BLaER1 (cell line): ENCODE results near the gene FBXL13.
"Not testable (repeated sequence)": the region's sequence is repeated elsewhere in the genome, so short reads cannot be mapped to it uniquely, and the experiment has no call there.

Experiments used
- H3K27ac ChIP-seq: shearing (Covaris generic); formaldehyde crosslinking; 2 replicates; pipeline ENCODE4 v1.8.1; 2022
- H3K27me3 ChIP-seq: shearing (Covaris generic); formaldehyde crosslinking; 2 replicates; pipeline ENCODE4 v1.8.1; 2022
- H3K36me3 ChIP-seq: shearing (Covaris generic); formaldehyde crosslinking; 2 replicates; pipeline ENCODE4 v1.8.1; 2022
- H3K4me1 ChIP-seq: shearing (Covaris generic); formaldehyde crosslinking; 2 replicates; pipeline ENCODE4 v1.8.1; 2022
- H3K4me2 ChIP-seq: shearing (Covaris generic); formaldehyde crosslinking; 2 replicates; pipeline ENCODE4 v1.8.1; 2022
- H3K4me3 ChIP-seq: shearing (Covaris generic); formaldehyde crosslinking; 2 replicates; pipeline ENCODE4 v1.8.1; 2022
- H3K9ac ChIP-seq: shearing (Covaris generic); formaldehyde crosslinking; 2 replicates; pipeline ENCODE4 v1.8.1; 2022
- H3K9me3 ChIP-seq: shearing (Covaris generic); formaldehyde crosslinking; 2 replicates; pipeline ENCODE4 v1.8.1; 2022
- H4K20me1 ChIP-seq: shearing (Covaris generic); formaldehyde crosslinking; 2 replicates; pipeline ENCODE4 v1.8.1; 2022
- Cebpa-rat ChIP-seq: shearing (Covaris generic); IDR thresholded peaks from 2 replicates; pipeline ENCODE4 v1.8.1; 2022

The FBXL13 gene

DNA sequence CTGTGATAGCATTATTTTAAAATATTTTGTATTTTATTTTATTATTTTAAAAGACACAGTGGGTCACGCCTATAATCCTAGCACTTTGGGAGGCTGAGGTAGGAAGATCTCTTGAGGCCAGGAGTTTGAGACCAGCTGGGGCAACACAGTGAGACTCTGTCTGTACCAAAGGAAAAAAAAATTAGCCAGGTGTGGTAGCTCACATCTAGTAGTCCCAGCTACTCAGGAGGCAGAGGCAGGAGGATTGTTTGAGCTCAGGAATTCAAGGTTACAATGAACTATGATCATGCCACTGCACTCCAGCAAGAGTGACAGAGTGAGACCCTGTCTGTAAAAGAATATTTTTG, 37.1 kb downstream of the FBXL13 start:
- H3K27ac ChIP-seq, result no peak overlapping the region
- H3K27me3 ChIP-seq, result no peaks in the 10 kb centered on the region
- H3K36me3 ChIP-seq, result no peaks in the 10 kb centered on the region
- no peak for TF ChIP-seq Cebpa-rat
- H3K9ac ChIP-seq, result no peak overlapping the region
- no peak overlapping the region for H3K4me3 ChIP-seq
- H3K4me2 ChIP-seq, result no peak overlapping the region
- H3K9me3 ChIP-seq, result peaks cover 5% of the 10 kb centered on the region; the same call in 1 of the 2 replicates
- no peaks in the 10 kb centered on the region for H3K4me1 ChIP-seq
- H4K20me1 ChIP-seq, result no peaks in the 10 kb centered on the region

DNA sequence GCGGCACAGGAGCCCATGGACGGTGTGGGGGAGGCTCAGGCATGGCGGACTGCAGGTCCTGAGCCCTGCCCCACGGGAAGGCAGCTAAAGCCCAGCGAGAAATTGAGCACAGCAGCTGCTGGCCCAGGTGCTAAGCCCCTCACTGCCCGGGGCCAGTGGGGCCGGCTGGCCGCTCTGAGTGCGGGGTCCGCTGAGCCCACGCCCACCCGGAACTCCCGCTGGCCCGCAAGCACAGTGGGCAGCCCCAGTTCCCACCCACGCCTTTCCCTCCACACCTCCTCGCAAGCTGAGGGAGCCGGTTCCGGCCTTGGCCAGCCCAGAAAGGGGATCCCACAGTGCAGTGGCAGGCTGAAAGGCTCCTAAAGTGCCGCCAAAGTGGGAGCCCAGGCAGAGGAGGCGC, 40.3 kb downstream of the FBXL13 start:
- not testable (repeated sequence) for H3K9me3 ChIP-seq, H3K4me3 ChIP-seq, H3K4me2 ChIP-seq, H4K20me1 ChIP-seq, H3K36me3 ChIP-seq, H3K9ac ChIP-seq, H3K27ac ChIP-seq, H3K27me3 ChIP-seq, H3K4me1 ChIP-seq

DNA sequence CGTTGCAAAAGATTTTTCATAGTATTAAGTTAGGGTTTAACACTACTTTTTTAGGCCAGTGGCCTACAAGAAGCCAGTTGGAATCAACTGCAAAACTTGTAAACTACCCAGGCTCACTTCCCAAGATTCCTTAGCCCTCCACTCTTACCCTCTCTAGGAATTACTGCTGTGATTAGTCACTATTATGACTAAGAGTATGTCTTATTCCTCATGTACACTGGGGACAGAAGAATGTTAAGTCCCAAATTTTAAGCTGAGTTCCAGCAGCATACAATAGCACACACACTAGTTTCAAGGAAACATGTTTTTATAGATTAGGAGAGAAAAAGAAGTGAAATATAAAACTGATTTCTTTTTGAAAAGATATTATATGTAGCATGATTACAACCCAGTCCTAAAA, 42.8 kb downstream of the FBXL13 start:
- H3K4me1 ChIP-seq, result no peaks in the 10 kb centered on the region
- no peaks in the 10 kb centered on the region for H4K20me1 ChIP-seq
- no peak overlapping the region for H3K9ac ChIP-seq
- no peaks in the 10 kb centered on the region for H3K36me3 ChIP-seq
- TF ChIP-seq Cebpa-rat, result no peak
- H3K4me2 ChIP-seq, result no peak overlapping the region
- H3K4me3 ChIP-seq, result no peak overlapping the region
- H3K9me3 ChIP-seq, result no peaks in the 10 kb centered on the region
- H3K27ac ChIP-seq, result no peak overlapping the region
- no peaks in the 10 kb centered on the region for H3K27me3 ChIP-seq

DNA sequence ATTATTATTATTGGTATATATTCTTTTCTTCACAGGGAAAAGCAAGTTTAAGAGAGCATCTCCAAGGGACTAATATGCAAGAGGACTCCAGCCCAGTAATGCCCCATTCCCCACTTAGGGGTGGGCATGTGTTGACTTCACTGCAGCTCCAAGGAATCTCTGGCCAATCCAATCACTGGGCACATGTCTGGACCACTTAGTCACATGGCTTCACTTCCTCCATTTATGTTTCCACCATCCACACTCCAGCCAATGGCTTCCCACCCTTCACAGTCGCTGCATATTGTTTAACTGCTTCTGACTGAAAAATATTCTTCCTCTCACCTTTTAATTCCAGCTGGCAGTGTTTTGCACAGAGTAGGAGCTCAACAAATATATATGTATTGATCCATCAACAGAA, 43.6 kb downstream of the FBXL13 start:
- Histone ChIP-seq H3K4me2 (no peak overlapping the region), H3K9ac (no peak overlapping the region), H3K27me3 (no peaks in the 10 kb centered on the region), H3K27ac (no peak overlapping the region), H3K36me3 (no peaks in the 10 kb centered on the region), H3K4me1 (no peaks in the 10 kb centered on the region), H3K4me3 (no peak overlapping the region), H3K9me3 (no peaks in the 10 kb centered on the region), H4K20me1 (no peaks in the 10 kb centered on the region)
- TF ChIP-seq Cebpa-rat, result no peak

DNA sequence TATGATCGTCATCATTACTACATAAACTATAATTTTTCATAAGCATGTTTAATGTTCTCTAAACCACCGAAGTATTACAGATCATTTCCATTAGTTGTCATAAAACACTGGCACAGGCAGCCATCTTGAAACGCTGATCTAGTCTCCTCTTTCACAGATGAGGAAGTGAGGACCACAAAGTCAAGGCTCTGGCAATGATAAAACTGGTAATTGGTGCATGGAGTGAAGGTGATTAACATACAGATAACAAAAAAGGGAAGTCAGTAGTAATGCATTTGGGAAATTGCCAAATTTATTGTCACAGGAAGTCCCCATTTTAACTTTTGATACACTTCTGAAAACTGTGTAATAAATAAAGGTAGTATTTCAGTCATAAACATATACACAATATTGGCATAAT, 49.3 kb downstream of the FBXL13 start:
- Histone ChIP-seq H3K4me2 (no peak overlapping the region), H3K4me3 (no peak overlapping the region), H3K27me3 (no peaks in the 10 kb centered on the region), H3K9ac (no peak overlapping the region), H3K4me1 (no peaks in the 10 kb centered on the region), H3K9me3 (peaks cover 18% of the 10 kb centered on the region), H4K20me1 (no peaks in the 10 kb centered on the region), H3K36me3 (no peaks in the 10 kb centered on the region), H3K27ac (no peak overlapping the region)
- TF ChIP-seq Cebpa-rat, result no peak

DNA sequence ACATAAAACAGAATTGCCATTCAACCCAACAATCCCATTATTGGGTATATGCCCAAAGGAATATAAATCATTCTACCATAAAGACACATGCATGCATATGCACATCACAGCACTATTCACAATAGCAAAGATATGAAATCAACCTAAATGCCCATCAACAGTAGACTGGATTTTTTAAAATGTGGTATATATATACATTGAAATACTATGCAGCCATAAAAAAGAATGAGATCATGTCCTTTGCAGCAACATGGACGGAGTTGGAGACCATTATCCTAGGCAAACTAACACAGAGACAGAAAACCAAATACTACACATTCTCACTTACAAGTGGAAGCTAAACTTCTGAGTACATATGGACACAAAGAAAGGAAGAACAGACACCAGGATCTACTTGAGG, 51.0 kb downstream of the FBXL13 start:
- H3K4me2 ChIP-seq, H4K20me1 ChIP-seq, H3K27me3 ChIP-seq, H3K4me3 ChIP-seq, H3K4me1 ChIP-seq, H3K9ac ChIP-seq, H3K36me3 ChIP-seq, H3K27ac ChIP-seq: not testable (repeated sequence)
- peaks cover 18% of the 10 kb centered on the region for H3K9me3 ChIP-seq

DNA sequence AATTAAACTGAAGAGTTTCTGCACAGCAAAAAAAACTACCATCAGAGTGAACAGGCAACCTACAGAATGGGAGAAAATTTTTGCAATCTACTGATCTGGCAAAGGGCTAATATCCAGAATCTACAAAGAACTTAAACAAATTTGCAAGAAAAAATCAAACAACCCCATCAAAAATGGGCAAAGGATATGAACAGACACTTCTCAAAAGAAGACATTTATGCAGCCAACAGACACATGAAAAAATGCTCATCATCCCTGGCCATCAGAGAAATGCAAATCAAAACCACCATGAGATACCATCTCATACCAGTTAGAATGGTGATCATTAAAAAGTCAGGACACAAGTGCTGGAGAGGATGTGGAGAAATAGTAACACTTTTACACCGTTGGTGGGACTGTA, 53.1 kb downstream of the FBXL13 start:
- H4K20me1 ChIP-seq, H3K4me2 ChIP-seq, H3K27me3 ChIP-seq, H3K9ac ChIP-seq, H3K27ac ChIP-seq, H3K4me3 ChIP-seq, H3K4me1 ChIP-seq, H3K36me3 ChIP-seq: not testable (repeated sequence)
- peaks cover 20% of the 10 kb centered on the region for H3K9me3 ChIP-seq

DNA sequence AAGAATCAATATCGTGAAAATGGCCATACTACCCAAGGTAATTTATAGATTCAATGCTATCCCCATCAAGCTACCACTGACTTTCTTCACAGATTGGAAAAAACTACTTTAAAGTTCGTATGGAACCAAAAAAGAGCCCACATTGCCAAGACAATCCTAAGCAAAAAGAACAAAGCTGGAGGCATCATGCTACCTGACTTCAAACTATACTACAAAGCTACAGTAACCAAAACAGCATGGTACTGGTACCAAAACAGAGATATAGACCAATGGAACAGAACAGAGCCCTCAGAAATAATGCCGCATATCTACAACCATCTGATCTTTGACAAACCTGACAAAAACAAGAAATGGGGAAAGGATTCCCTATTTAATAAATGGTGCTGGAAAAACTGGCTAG, 53.7 kb downstream of the FBXL13 start:
- H3K4me2 ChIP-seq, H3K9ac ChIP-seq, H4K20me1 ChIP-seq: not testable (repeated sequence)

DNA sequence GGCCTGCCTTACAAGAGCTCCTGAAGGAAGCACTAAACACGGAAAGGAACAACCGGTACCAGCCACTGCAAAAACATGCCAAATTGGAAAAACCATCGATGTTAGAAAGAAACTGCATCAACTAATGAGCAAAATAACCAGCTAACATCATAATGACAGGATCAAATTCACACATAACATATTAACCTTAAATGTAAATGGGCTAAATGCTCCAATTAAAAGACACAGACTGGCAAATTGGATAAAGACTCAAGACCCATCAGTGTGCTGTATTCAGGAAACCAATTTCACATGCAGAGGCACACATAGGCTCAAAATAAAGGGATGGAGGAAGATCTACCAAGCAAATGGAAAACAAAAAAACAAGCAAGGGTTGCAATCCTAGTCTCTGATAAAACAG, 56.3 kb downstream of the FBXL13 start:
- not testable (repeated sequence) for H3K4me1 ChIP-seq, H3K4me3 ChIP-seq, H3K36me3 ChIP-seq, H3K9ac ChIP-seq, H3K4me2 ChIP-seq, H3K27me3 ChIP-seq, H4K20me1 ChIP-seq, H3K27ac ChIP-seq
- H3K9me3 ChIP-seq, result peaks cover 22% of the 10 kb centered on the region

More for the DNA sequence above, 53.7 kb downstream of the FBXL13 start:
- not testable (repeated sequence) for H3K4me3 ChIP-seq, H3K36me3 ChIP-seq, H3K27me3 ChIP-seq, H3K4me1 ChIP-seq, H3K27ac ChIP-seq
- peaks cover 26% of the 10 kb centered on the region for H3K9me3 ChIP-seq

DNA sequence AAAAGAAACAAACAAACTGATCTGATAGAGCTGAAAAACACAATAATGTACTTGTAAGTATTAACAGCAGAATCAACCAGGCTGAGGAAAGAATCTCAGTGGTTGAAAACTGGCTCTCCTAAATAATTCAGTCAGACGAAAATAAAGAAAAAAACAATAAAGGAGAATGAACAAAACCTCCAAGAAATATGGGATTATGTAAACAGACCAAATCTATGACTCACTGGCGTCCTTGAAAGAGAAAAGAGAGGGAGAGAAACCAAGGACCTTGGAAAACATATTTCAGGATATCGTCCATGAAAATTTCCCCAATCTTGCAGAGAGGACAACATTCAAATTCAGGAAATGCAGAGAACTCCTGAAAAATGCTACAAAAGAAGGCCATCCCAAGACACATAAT, 62.9 kb downstream of the FBXL13 start:
- Histone ChIP-seq H3K9ac (no peak overlapping the region), H3K27me3 (no peaks in the 10 kb centered on the region), H4K20me1 (no peaks in the 10 kb centered on the region), H3K27ac (no peak overlapping the region), H3K4me3 (no peak overlapping the region), H3K36me3 (no peaks in the 10 kb centered on the region), H3K9me3 (peaks cover 13% of the 10 kb centered on the region), H3K4me2 (no peak overlapping the region), H3K4me1 (peaks cover 33% of the 10 kb centered on the region)
- TF ChIP-seq Cebpa-rat, result no peak

DNA sequence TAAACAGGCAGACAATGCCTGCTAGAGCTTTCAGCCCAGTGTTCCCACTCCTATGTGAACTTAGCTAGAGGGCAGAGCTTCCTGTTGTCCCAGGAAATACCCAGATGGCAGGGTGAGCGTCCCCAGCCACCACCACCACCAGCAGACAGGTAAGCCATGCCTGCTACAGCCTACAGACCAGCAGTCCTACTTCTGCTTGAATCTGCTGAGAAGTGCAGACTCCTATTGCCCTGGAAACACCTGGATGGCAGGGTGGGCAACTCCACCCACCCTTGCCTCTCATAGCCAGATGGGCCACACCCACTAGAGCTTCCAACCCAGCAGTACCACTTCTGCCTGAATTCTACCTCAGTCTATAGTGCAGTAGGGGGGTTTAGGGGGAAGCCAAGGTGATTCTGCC, 64.4 kb downstream of the FBXL13 start:
- H3K4me2 ChIP-seq, result peak overlapping the region; percentile 90
- peak overlapping the region; percentile 35; the same call in 1 of the 2 replicates for H3K4me3 ChIP-seq
- no peaks in the 10 kb centered on the region for H4K20me1 ChIP-seq
- peaks cover 33% of the 10 kb centered on the region for H3K4me1 ChIP-seq
- peaks cover 14% of the 10 kb centered on the region; the same call in 1 of the 2 replicates for H3K9me3 ChIP-seq
- H3K27ac ChIP-seq, result peak overlapping the region; percentile 93
- H3K36me3 ChIP-seq, result no peaks in the 10 kb centered on the region
- H3K27me3 ChIP-seq, result no peaks in the 10 kb centered on the region
- TF ChIP-seq Cebpa-rat, result no peak
- peak overlapping the region; percentile 68 for H3K9ac ChIP-seq
